Ovary (tissue), 9 donors: Measurements from ENCODE around the gene CERT1. TPM values are rescaled to one million over a fixed set of nuclear protein-coding genes. Genes with fewer than 3 reads are reported as not detected.

Source experiments
- DNase-seq, 5 donors: peaks; one replicate each; pipeline ENCODE4 v3.0.0-alpha.2; 2019 to 2020
- H3K27ac ChIP-seq, 2 donors: fragments of 200-600 bp; one replicate each; pipeline versions ENCODE4 v1.5.1 to v1.8.0; 2019 to 2022
- H3K27me3 ChIP-seq: fragments of 200-600 bp; one replicate; pipeline ENCODE4 v1.8.0; 2022
- H3K36me3 ChIP-seq: fragments of 200-600 bp; sonication (generic); one replicate; pipeline ENCODE4 v1.5.1; 2019
- H3K4me1 ChIP-seq: one replicate; pipeline ENCODE4 v1.8.1; 2013; ENCODE audit warnings: mild to moderate bottlenecking, moderate library complexity; ENCODE audit not compliant: insufficient read depth
- H3K4me3 ChIP-seq: fragments of 200-600 bp; sonication (generic); one replicate; pipeline ENCODE4 v1.5.1; 2017
- H3K9me3 ChIP-seq, 2 donors: fragments of 200-600 bp in 1 of 2; sonication (generic) in 1 of 2; one replicate each; pipeline versions ENCODE4 v1.5.1 to v1.8.1; 2013 to 2019; ENCODE audit warnings: mild to moderate bottlenecking in 1 of 2, moderate library complexity in 1 of 2
- CTCF ChIP-seq, 3 donors: fragments of 450-650 bp in 2 of 3; fragments of 200-600 bp in 1 of 3; IDR thresholded peaks; one replicate each; pipeline versions ENCODE4 v1.5.1 to v1.8.0; 2016 to 2022; ENCODE audit warnings: antibody characterized with exemption in 3 of 3, mild to moderate bottlenecking in 1 of 3
- EP300 ChIP-seq: sonication (generic); formaldehyde crosslinking; IDR thresholded peaks from one replicate; pipeline ENCODE4 v1.6.1; 2017; ENCODE audit warnings: antibody characterized with exemption
- POLR2A ChIP-seq: fragments of 450-650 bp; IDR thresholded peaks from one replicate; pipeline ENCODE4 v1.6.1; 2017; ENCODE audit warnings: antibody characterized with exemption, mild to moderate bottlenecking, moderate library complexity
- WGBS, 3 donors: extraction: QIAGEN DNeasy Blood & Tissue Kit in 1 of 3; methylation state at CpG; one replicate each; pipeline versions ENCODE4 v1.1.5 to v1.1.7; 2013 to 2017; 5-methylcytosine and 5-hydroxymethylcytosine counted together
- intact Hi-C, 4 donors: fragments of 100-400 bp; cut with DNase I; formaldehyde crosslinking; loops; one replicate each; pipeline versions ENCODE4 v1.11.0 to v1.15.1; 2022 to 2023
- polyA plus RNA-seq, 2 donors: library from polyadenylated mRNA; stranded (reverse); fragments of 200-250 nt in 1 of 2; fragments of 350-450 nt in 1 of 2; fragmentation: Illumina TruSeq in 1 of 2; extraction: RNeasy Lipid Tissue Mini Kit (QIAGEN cat#74804) in 1 of 2; gene quantifications; one replicate each; pipeline ENCODE4 v1.2.3, GENCODE V29; 2013 to 2014
- total RNA-seq, 7 donors: library from RNA; depleted of rRNA in 2 of 7; stranded (reverse); fragments of >200 nt in 2 of 7; fragmentation: NEBNext Ultra II Directional in 3 of 7; extraction: Animal tissue kit (Norgen Biotek cat#: 25700) in 3 of 7; gene quantifications; one replicate each; pipeline versions ENCODE4 v1.1.0 to v1.2.4, GENCODE V29; 2016 to 2023
- donor health status: DM: no; HTN: no; CAD: no; lungs with moderate emphysema.
- donor health status: DM: no; HTN: no; CAD: no.
- donor health status: Bipolar disorder and iron deficiency.
- donor health status: DM: yes; HTN: yes; CAD: no.
- donor health status: DM: no; HTN: no; CAD: no.
- donor health status: DM: yes; HTN: yes; CAD: no.

The CERT1 gene
- total and polyA plus RNA-seq, 9 donors = 19.1 to 41.8 (median 35.2) TPM

GRCh38 chr5:75340714-75341478 is 170.5 kb downstream of the CERT1 start:
- Histone ChIP-seq H3K4me1 (peaks cover 1% of the 10 kb centered on the region), H3K9me3 (no peaks in the 10 kb centered on the region), H3K4me3 (no peak overlapping the region), H3K27ac (no peak overlapping the region), H3K36me3 (no peaks in the 10 kb centered on the region), H3K27me3 (no peaks in the 10 kb centered on the region)
- 67 to 71% (median 68%) methylated on average over 3 of the region's 3 CpGs for WGBS, 3 donors
- no peak for TF ChIP-seq EP300
- no peak for TF ChIP-seq CTCF (IDR thresholded peaks at IDR 0.05)
- TF ChIP-seq POLR2A = no peak
- no peak for DNase-seq
- intact Hi-C loops = no loop called here

GRCh38 chr5:75338408-75338807 is 173.0 kb downstream of the CERT1 start:
- intact Hi-C loops = loop anchor here in 1 of 4 donors (10.0 kb wide), 1 partner anchor 176 kb away; the partner anchor contains the start of genes CERT1 and POLK

GRCh38 chr5:75337366-75338021 is 173.9 kb downstream of the CERT1 start:
- intact Hi-C loops = loop anchor here in 1 of 4 donors (10.0 kb wide), 1 partner anchor 177 kb away; the partner anchor contains the start of genes CERT1 and POLK
- Histone ChIP-seq H3K36me3 (no peaks in the 10 kb centered on the region), H3K9me3 (no peaks in the 10 kb centered on the region), H3K4me3 (peak overlapping the region; percentile 95), H3K27me3 (no peaks in the 10 kb centered on the region), H3K4me1 (peaks cover 1% of the 10 kb centered on the region), H3K27ac (peak overlapping the region; percentile 35 to 82)
- 0 to 1% (median 0%) methylated on average over 41 to 50 of the region's 50 CpGs for WGBS, 3 donors
- peak in 1 of 5 donors; percentile 63 for DNase-seq
- no peak for TF ChIP-seq POLR2A
- no peak for TF ChIP-seq CTCF (IDR thresholded peaks at IDR 0.05)
- no peak for TF ChIP-seq EP300

More at GRCh38 chr5:75338408-75338807, 173.0 kb downstream of the CERT1 start:
- no peak for TF ChIP-seq POLR2A
- no peak for TF ChIP-seq CTCF (IDR thresholded peaks at IDR 0.05)
- TF ChIP-seq EP300 = no peak
- H3K4me3 ChIP-seq = peak overlapping the region; percentile 95
- no peaks in the 10 kb centered on the region for H3K36me3 ChIP-seq
- H3K4me1 ChIP-seq = peaks cover 1% of the 10 kb centered on the region
- 42 to 56% (median 44%) methylated on average over 2 of the region's 2 CpGs for WGBS, 3 donors
- H3K27me3 ChIP-seq = no peaks in the 10 kb centered on the region
- H3K27ac ChIP-seq = no peak overlapping the region
- no peaks in the 10 kb centered on the region for H3K9me3 ChIP-seq
- DNase-seq = no peak

GRCh38 chr5:75336615-75337336 is 174.7 kb downstream of the CERT1 start, which contains the start of gene HMGCR:
Gene HMGCR (plus strand): TSS chr5:75337220. CDS start chr5:75342606, 5,386 bp downstream.
- H3K4me1 ChIP-seq = peaks cover 1% of the 10 kb centered on the region
- TF ChIP-seq POLR2A (peak; percentile 47), EP300 (no peak), CTCF (IDR thresholded peaks at IDR 0.05) (peak in 1 of 3 donors; percentile 3)
- intact Hi-C loops = loop anchor here in 1 of 4 donors (10.0 kb wide), 1 partner anchor 178 kb away; the partner anchor contains the start of genes CERT1 and POLK
- H3K9me3 ChIP-seq = no peaks in the 10 kb centered on the region
- no peaks in the 10 kb centered on the region for H3K36me3 ChIP-seq
- H3K27ac ChIP-seq = peak within 1 kb of the TSS; percentile 35 to 82
- peak within 1 kb of the TSS; percentile 95 for H3K4me3 ChIP-seq
- no peaks in the 10 kb centered on the region for H3K27me3 ChIP-seq
- 0 to 1% (median 0%) methylated on average over 52 to 56 of the region's 56 CpGs for WGBS, 3 donors
- peak; percentile 97 to 98 (median 97) for DNase-seq
